Kasumi-1 (cell line): ENCODE data around the gene COL19A1.

ENCODE experiments used
- DNase-seq, 2 experiments: peaks; one replicate each; lab custom pipeline; 2025; lab: John Stamatoyannopoulos, UW

COL19A1 gene

DNA sequence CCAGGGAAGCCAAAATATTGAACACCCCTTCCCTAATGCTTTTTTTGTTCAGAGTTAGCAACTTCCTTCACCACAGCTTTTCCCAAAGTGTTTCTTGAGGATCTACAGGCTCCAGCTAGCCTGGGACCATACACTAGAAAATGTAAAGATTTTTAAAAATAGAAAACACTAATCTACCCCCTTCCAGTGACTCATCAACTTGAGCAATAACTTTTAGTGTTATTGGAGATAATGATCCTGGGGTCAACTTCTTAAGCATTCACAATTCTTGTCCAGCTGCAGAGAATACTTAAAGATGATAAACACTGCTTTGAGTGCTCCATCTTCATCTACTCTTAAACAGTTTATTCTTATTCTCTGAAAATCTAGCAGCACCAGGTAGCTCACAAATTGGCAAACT is 304.9 kb downstream of the COL19A1 start:
- no peak for DNase-seq

DNA sequence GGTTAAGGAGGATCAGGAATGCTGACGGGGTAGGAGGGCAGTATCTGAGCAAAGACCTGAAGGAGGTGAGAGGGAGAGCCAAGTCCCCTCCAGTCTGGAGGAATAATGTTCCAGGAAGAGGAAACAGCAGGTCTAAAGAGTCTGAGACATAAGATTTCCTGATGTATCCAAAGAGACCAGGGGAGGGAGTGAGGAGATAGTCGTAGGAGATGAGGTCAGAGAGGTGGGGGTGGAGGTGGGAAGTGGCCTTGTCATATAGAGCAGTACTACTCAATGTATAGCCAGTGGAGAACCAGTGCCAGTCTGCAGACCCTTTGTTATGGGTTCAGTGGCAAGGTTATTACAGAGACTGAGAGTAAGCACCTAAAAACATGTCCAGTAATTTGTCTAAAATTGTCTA is 305.9 kb downstream of the COL19A1 start:
- DNase-seq, result no peak

- no peak for DNase-seq
These were observed 309.4 kb downstream of the COL19A1 start for GRCh38 chr6:70175770-70176169.

DNA sequence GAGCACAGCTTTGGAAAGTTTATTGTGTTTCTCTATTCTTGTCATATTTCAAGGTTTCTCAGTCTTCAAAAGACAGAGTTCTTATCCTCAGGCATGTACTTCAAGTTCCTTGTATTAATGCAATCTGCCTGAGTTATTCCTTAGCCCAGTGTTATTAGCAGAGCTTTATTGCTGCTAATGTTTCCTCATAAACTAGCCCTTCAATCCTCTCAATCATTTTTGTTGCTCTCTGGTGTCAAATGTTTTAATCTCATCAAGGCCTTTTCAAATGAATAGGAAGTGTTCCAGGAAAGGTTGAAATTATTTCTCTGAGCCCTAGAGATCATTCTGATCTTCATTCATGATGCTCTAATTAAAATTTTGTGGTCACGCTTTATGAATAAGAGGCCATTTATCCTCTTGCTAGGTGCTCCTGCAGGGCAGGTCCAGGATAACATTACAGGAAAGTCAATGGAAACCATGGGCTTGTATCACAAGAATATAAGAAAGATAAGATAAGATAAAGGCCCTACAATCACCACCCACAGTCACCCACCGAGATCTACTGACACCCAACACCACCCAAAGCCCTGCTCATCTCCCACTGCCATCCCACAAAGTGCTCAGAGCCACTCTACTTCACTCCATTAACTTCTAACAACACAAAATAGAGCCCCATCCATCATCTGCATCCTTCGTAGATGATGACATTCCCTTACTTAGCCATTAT is 310.6 kb downstream of the COL19A1 start:
- DNase-seq, result no peak

DNA sequence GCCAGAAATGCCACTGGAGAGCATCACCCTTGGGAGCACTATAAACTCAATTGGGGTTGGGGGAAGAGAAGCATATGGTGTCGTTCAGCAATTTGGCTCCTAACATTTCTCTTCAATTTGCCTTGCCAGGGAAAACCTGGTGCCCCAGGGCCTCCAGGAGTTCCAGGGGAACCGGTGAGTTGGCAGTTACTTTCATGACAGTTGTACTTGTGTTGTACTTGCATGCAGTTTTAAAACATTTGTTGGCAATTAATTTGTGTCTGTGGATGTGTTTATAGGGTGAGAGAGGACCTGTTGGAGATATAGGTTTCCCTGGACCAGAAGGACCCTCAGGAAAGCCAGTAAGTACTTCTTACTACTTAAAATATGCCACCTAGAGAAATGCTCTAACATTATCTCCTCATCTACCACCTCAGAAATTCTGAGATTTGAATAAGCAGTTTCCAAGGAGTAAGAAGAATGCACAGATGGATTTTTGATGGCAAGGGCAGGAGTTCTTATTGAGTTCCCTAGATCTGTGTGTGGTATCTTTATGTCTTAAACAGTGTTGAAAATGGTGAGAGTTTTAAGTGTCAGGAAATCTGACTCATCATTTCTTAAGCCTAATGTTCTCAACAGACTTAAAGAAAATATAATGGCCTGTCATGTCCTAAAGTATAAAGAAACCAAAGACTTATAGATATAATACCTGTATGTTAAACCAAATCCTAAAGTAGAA is 314.0 kb downstream of the COL19A1 start:
- no peak for DNase-seq

DNA sequence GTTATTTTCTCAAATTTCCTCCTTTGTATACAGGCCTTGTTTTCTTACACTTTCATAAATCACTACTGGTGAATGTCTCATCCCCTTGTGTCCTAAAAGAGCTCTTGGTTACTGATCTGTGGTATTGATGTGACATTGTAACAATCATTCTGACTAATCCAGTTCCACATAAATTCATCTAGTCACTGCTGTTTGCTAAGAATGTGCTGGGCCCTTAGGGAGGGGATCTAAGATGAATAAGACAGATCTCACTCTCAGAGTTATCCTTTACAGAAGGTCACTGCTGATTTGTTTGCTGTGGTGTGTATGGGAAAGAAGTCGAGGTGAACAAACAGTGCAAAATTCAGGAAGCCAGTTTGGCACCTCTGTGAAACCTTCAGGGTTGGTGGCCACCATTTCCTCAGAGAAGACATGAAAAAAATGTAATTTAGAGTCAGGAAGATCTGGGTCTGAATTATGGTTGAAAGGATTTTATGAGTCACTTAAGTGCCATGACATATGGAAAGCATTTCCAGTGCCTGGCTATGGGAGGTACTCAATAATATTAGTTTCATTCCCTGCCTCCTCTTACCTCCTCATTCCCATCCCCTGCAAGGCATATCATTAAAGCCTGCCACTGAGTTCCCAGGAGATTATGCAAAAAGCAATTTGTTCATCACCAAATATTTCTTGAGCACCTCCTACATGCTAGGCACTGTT is 314.7 kb downstream of the COL19A1 start:
- DNase-seq, result no peak

DNA sequence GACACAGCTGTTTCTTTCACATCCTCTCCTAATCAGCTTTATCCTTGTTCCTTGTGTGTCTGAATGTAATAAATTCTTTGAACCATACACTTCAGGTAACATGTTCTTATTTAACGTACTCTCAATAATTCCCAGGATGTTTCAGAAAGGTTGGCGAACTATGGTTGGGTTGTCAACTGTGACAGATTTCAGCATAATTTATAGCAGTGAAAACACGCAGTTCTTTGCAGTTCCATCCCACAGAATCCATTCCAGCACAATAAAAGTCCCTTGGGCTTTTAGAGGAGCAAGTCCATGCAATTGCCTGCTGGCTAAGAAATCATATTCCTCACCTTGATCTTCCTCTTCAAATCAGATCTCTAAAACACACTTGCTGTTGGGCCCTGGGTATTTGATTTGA is 317.2 kb downstream of the COL19A1 start:
- DNase-seq, result no peak

DNA sequence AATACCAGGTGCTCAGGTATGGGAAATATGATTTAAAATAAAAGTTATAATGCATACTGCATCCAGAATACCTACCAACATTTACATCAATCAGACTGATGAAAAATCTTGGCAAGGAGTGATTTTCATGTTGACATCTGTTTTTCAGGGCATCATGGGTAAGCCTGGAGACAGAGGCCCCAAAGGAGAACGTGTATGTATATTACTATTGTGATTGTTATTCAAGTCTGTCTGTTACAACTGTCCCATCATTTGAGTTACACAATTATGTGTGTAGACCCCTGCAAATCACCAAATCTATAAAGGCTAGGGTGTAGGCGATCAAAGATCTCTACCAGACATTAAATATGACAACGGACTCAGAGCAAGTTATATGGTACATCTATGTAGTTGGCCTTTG is 318.4 kb downstream of the COL19A1 start:
- DNase-seq, result no peak

- no peak for DNase-seq
These were observed 320.1 kb downstream of the COL19A1 start for GRCh38 chr6:70186461-70186860.

GRCh38 chr6:70188202-70188601 is 321.8 kb downstream of the COL19A1 start:
- DNase-seq, result no peak

GRCh38 chr6:70194421-70194820 is 328.1 kb downstream of the COL19A1 start:
- no peak for DNase-seq

- DNase-seq, result no peak
These were observed 330.2 kb downstream of the COL19A1 start for GRCh38 chr6:70196531-70196930.

GRCh38 chr6:70198785-70199184 is 332.4 kb downstream of the COL19A1 start:
- DNase-seq, result no peak

GRCh38 chr6:70208235-70208790 is 342.0 kb downstream of the COL19A1 start:
- DNase-seq, result no peak

GRCh38 chr6:70210462-70210861 is 344.1 kb downstream of the COL19A1 start:
- peak; percentile 32 to 48 for DNase-seq

- DNase-seq, result no peak
These were observed 349.2 kb downstream of the COL19A1 start for GRCh38 chr6:70215460-70216108.

DNA sequence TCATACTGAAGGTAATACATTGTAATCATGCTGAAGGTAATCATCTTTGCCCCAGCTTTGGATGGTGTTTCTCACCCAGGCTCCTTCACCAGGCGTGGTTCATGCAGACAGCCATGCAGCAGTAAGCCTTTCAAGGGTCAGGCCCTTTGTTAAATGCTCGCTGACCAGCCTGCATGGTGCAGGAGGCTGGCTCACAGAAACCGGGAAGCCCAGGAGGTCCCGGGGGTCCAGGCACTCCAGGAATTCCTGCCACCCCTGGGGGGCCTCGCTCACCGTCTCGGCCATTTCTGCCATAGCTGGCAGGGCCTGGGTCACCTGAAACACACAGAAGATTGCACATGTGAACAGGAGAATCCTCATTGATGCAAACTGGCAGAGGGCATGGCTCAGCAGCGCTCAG is 350.4 kb downstream of the COL19A1 start:
- no peak for DNase-seq

DNA sequence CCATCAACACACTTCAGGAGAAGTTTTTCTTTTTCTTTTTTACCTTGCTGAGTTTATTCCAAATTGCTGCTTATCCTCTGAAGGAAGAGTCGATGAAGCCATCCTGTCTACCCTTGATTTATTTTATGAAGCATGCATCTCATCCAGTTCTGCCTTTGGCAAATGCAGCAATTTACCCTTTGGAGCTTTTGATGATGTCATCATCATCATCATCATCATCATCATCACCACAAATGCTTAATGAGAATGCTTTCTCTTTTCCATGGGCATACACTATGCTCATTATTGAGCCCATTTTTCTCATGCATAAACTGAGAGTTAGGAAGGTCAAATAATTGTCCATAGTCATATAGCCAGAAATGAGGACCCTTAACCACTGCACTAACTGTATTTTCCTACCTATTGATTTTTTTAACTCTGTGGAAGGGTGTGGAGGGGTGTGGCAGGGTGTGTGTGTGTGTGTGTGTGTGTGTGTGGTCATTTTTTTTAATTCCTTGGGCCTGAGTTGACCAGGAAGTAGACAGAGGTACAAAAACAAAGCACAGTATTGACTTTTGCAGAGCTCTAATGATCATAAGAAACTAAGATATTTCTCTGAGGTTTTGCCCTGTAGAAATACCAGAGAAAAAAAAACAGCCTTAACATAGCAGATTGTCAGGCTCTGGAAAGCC is 353.7 kb downstream of the COL19A1 start:
- DNase-seq, result no peak

GRCh38 chr6:70221025-70221714 is 354.8 kb downstream of the COL19A1 start:
- DNase-seq, result peak; percentile 48 to 63

GRCh38 chr6:70221715-70222438 is 355.5 kb downstream of the COL19A1 start:
- DNase-seq, result peak in 1 of 2 experiments; percentile 3

- no peak for DNase-seq
These were observed 356.0 kb downstream of the COL19A1 start for GRCh38 chr6:70222439-70222749.
